ENCODE results near the gene ZFP30. TPM values are rescaled to one million over a fixed set of nuclear protein-coding genes. Genes with fewer than 3 reads are reported as not detected.

The ZFP30 gene
- 10.7 and 17.6 TPM in 2 replicates for total RNA-seq

GRCh38 chr19:37655301-37655688 lies at the start of gene ZFP30:
Gene ZFP30, minus strand, starts transcription at chr19:37655465. Its CDS starts 7,643 bp downstream, at chr19:37647822.

GRCh38 chr19:37594304-37594981 lies 60.8 kb downstream of the ZFP30 start, which contains the start of the genes ZNF540 and ZNF571:
Gene ZNF540, plus strand, starts transcription at chr19:37594876. Its CDS starts 3,572 bp downstream, at chr19:37598448.
Gene ZNF571, minus strand, starts transcription at chr19:37594792. Its CDS starts 8,116 bp downstream, at chr19:37586676.

Other genes starting within 250 kb of the ZFP30 start
- 3.7 and 5.9 TPM in 2 replicates for gene ZNF569, start 188.0 kb downstream of the ZFP30 start, total RNA-seq
- 3.4 and 7.6 TPM in 2 replicates for gene ZNF570, start 186.1 kb downstream of the ZFP30 start, total RNA-seq
- gene ZNF793, start 148.5 kb downstream of the ZFP30 start, total RNA-seq, result 0.32 and 1.5 TPM in 2 replicates
- 0.97 and 5.7 TPM in 2 replicates for gene ZNF571, start 60.7 kb downstream of the ZFP30 start, total RNA-seq
- 0.16 and 0.63 TPM in 2 replicates for gene ZNF540, start 60.6 kb downstream of the ZFP30 start, total RNA-seq
- gene ZNF607, start 64.3 kb upstream of the ZFP30 start, total RNA-seq, result 2.8 and 5.9 TPM in 2 replicates
- gene ZNF573, start 124.1 kb upstream of the ZFP30 start, total RNA-seq, result 3.1 and 5.3 TPM in 2 replicates